HepG2 (cell line): Measurements from ENCODE around the gene COMT. TPM values are rescaled to one million over a fixed set of nuclear protein-coding genes. Genes with fewer than 3 reads are reported as not detected.

Experiments
- AHR ChIP-seq: IDR thresholded peaks from 2 replicates; pipeline ENCODE4 v1.6.1; 2018; ENCODE audit warnings: missing genetic modification reagents, missing compliant biosample characterization
- CHCHD3 ChIP-seq: sonication (generic); formaldehyde crosslinking; IDR thresholded peaks from 2 replicates; pipeline ENCODE4 v1.8.0; 2022; ENCODE audit warnings: mild to moderate bottlenecking, missing genetic modification reagents, moderate library complexity
- GFI1 ChIP-seq: sonication (generic); formaldehyde crosslinking; IDR thresholded peaks from 2 replicates; pipeline ENCODE4 v1.5.0; 2020; ENCODE audit warnings: missing genetic modification reagents, mild to moderate bottlenecking, borderline replicate concordance
- HDAC2 ChIP-seq: sonication (generic); formaldehyde crosslinking; IDR thresholded peaks from 2 replicates; pipeline ENCODE4 v1.4.0; 2020; ENCODE audit warnings: missing genetic modification reagents
- HNRNPL ChIP-seq: fragments of 200-400 bp; formaldehyde crosslinking; IDR thresholded peaks from 2 replicates; pipeline ENCODE4 v1.6.1; 2017; ENCODE audit warnings: mild to moderate bottlenecking, low read depth, low read length
- NFIC ChIP-seq: IDR thresholded peaks from 2 replicates; pipeline ENCODE4 v1.6.1; 2012; ENCODE audit warnings: mild to moderate bottlenecking, low read length, inconsistent platforms
- NR2F2 ChIP-seq: IDR thresholded peaks from 2 replicates; pipeline ENCODE4 v1.6.1; 2012; ENCODE audit warnings: low read depth, inconsistent platforms, borderline replicate concordance
- PHF8 ChIP-seq: sonication (generic); formaldehyde crosslinking; IDR thresholded peaks from 2 replicates; pipeline ENCODE4 v1.5.0; 2020; ENCODE audit warnings: missing genetic modification reagents
- ZFP91 ChIP-seq: sonication (generic); formaldehyde crosslinking; IDR thresholded peaks from 2 replicates; pipeline ENCODE4 v1.9.0; 2022; ENCODE audit warnings: missing genetic modification reagents, mild to moderate bottlenecking, borderline replicate concordance
- ZNF598 ChIP-seq: sonication (generic); formaldehyde crosslinking; IDR thresholded peaks from 2 replicates; pipeline ENCODE4 v1.5.1; 2020; ENCODE audit warnings: mild to moderate bottlenecking, missing genetic modification reagents, borderline replicate concordance
- ZNF672 ChIP-seq: sonication (generic); formaldehyde crosslinking; IDR thresholded peaks from 2 replicates; pipeline ENCODE4 v1.8.1; 2022; ENCODE audit warnings: missing genetic modification reagents
- ZNF7 ChIP-seq: IDR thresholded peaks from 2 replicates; pipeline ENCODE4 v1.6.1; 2016; ENCODE audit warnings: missing biosample characterization, missing genetic modification reagents
- ZNF761 ChIP-seq: sonication (generic); formaldehyde crosslinking; conservative IDR thresholded peaks from 2 replicates; pipeline ENCODE4 v1.4.0; 2020; ENCODE audit warnings: mild to moderate bottlenecking, missing genetic modification reagents
- ZNF777 ChIP-seq: sonication (generic); formaldehyde crosslinking; IDR thresholded peaks from 2 replicates; pipeline ENCODE4 v1.4.0; 2020; ENCODE audit warnings: missing genetic modification reagents
- ZNF782 ChIP-seq: sonication (generic); formaldehyde crosslinking; IDR thresholded peaks from 2 replicates; pipeline ENCODE4 v1.4.0; 2020; ENCODE audit warnings: missing genetic modification reagents, mild to moderate bottlenecking, borderline replicate concordance
- ZNF839 ChIP-seq: sonication (generic); formaldehyde crosslinking; IDR thresholded peaks from 2 replicates; pipeline ENCODE4 v1.4.0; 2020; ENCODE audit warnings: missing genetic modification reagents, mild to moderate bottlenecking, borderline replicate concordance
- polyA plus RNA-seq, 8 experiments: library from polyadenylated mRNA; depleted of rRNA in 3 of 8; stranded (reverse) in 7 of 8; unstranded in 1 of 8; fragments of >200 nt; fragmentation: Illumina TruSeq in 4 of 8; extraction: Trizol in 4 of 8; gene quantifications; 2 replicates each; pipeline versions ENCODE4 v1.2.1 to v1.2.3, GENCODE V29; 2011 to 2016; ENCODE audit warnings: low read depth in 4 of 8, missing spikeins in 1 of 8, mixed read lengths in 1 of 8; ENCODE audit not compliant: insufficient read depth in 1 of 8
- total RNA-seq, 5 experiments: library from RNA; depleted of rRNA; stranded (reverse); fragments of >200 nt; fragmentation: Illumina TruSeq; extraction: Trizol; gene quantifications; 2 replicates each; pipeline ENCODE4 v1.2.3, GENCODE V29; 2016; ENCODE audit warnings: low read depth in 1 of 5
- TF ChIP-seq, protein P1 (sequence below): sonication (generic); formaldehyde crosslinking; IDR thresholded peaks from 2 replicates; pipeline ENCODE4 v1.8.1; 2023; ENCODE audit warnings: mild to moderate bottlenecking, moderate library complexity, missing genetic modification reagents
- TF ChIP-seq, protein P2 (sequence below): sonication (generic); formaldehyde crosslinking; conservative IDR thresholded peaks from 2 replicates; pipeline ENCODE4 v1.4.0; 2020; ENCODE audit warnings: mild to moderate bottlenecking, missing genetic modification reagents, moderate library complexity
- TF ChIP-seq, protein P3 (sequence below): sonication (generic); formaldehyde crosslinking; IDR thresholded peaks from 2 replicates; pipeline ENCODE4 v1.4.0; 2020; ENCODE audit warnings: mild to moderate bottlenecking, missing genetic modification reagents

The COMT gene
- total and polyA plus RNA-seq, 2 of the 13 experiments (the other 11 are each of a cell fraction or from before 2014, with no cell fraction given): 156 to 162 TPM

DNA sequence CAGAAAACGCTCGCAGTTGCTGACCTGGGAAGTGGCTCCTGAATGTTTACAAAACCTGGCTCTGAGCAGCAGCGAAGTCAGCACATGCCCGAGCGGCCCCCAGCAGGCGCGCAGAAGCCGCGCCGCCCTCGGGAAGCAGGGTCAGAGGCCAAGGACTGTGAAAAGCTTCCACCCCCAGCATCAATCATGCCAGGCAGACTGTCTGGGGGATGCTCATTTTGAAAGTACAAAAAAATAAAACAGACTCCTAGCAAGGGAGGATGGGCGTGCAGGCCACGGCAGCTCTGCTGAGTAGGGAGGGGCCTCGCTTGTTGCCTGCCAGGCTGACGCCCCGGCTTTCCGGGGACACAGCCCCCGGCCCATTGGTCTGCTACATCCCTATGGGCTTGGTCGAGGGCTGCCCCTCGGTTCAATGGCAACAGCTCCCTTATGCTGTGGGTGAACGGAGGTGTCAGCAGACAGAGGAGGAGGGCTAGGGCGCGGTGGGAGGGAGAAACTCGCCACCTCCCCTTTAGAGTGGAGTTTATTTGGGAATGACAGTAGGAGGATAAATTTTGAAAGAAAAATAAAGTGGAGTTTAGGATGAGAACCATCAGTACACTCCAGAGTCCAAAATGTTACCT, 49.2 kb upstream of the COMT start (continued):
- TF ChIP-seq NFIC: no peak
- TF ChIP-seq ZNF7 (CRISPR knock-in tag): peak; percentile 51; the same call in 1 of the 2 replicates
- TF ChIP-seq ZNF598 (CRISPR knock-in tag): peak; percentile 88; the same call in 1 of the 2 replicates
- TF ChIP-seq ZNF782 (CRISPR knock-in tag): no peak; the same call in 1 of the 2 replicates
- peak; percentile 85 for TF ChIP-seq NR2F2
- peak; percentile 92 for TF ChIP-seq HDAC2 (CRISPR knock-in tag)
- peak; percentile 87 for TF ChIP-seq GFI1 (CRISPR knock-in tag)
- TF ChIP-seq, protein P1, sequence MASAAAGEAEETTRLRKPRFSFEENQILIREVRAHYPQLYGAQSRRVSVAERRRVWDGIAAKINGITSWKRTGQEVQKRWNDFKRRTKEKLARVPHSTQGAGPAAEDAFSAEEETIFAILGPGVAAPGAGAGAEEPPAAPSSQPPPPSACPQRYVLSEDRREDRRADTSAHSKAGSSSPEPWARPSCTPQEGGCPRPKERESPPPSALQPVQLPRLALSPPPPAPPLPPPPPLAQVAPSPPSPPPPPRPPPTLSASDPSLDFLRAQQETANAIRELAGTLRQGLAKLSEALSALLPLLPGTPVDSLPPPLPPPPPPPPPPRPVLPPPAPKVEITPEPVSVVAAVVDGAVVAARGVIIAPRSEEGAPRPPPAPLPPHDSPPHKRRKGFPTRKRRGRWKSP (CRISPR knock-in tag): peak; percentile 93
- no peak for TF ChIP-seq ZNF672 (CRISPR knock-in tag)
- TF ChIP-seq ZNF761 (CRISPR knock-in tag): 0 out of 2 replicates have a peak, but pooled peaks have one; percentile 22
- TF ChIP-seq ZFP91 (CRISPR knock-in tag): peak; percentile 74
- TF ChIP-seq CHCHD3 (CRISPR knock-in tag): peak; percentile 52; the same call in 1 of the 2 replicates
- TF ChIP-seq, protein P2, sequence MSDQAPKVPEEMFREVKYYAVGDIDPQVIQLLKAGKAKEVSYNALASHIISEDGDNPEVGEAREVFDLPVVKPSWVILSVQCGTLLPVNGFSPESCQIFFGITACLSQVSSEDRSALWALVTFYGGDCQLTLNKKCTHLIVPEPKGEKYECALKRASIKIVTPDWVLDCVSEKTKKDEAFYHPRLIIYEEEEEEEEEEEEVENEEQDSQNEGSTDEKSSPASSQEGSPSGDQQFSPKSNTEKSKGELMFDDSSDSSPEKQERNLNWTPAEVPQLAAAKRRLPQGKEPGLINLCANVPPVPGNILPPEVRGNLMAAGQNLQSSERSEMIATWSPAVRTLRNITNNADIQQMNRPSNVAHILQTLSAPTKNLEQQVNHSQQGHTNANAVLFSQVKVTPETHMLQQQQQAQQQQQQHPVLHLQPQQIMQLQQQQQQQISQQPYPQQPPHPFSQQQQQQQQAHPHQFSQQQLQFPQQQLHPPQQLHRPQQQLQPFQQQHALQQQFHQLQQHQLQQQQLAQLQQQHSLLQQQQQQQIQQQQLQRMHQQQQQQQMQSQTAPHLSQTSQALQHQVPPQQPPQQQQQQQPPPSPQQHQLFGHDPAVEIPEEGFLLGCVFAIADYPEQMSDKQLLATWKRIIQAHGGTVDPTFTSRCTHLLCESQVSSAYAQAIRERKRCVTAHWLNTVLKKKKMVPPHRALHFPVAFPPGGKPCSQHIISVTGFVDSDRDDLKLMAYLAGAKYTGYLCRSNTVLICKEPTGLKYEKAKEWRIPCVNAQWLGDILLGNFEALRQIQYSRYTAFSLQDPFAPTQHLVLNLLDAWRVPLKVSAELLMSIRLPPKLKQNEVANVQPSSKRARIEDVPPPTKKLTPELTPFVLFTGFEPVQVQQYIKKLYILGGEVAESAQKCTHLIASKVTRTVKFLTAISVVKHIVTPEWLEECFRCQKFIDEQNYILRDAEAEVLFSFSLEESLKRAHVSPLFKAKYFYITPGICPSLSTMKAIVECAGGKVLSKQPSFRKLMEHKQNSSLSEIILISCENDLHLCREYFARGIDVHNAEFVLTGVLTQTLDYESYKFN: peak; percentile 81
- TF ChIP-seq PHF8 (CRISPR knock-in tag): peak; percentile 48; the same call in 1 of the 2 replicates
- TF ChIP-seq AHR: 0 out of 2 replicates have a peak, but pooled peaks have one; percentile 59
- TF ChIP-seq, protein P3, sequence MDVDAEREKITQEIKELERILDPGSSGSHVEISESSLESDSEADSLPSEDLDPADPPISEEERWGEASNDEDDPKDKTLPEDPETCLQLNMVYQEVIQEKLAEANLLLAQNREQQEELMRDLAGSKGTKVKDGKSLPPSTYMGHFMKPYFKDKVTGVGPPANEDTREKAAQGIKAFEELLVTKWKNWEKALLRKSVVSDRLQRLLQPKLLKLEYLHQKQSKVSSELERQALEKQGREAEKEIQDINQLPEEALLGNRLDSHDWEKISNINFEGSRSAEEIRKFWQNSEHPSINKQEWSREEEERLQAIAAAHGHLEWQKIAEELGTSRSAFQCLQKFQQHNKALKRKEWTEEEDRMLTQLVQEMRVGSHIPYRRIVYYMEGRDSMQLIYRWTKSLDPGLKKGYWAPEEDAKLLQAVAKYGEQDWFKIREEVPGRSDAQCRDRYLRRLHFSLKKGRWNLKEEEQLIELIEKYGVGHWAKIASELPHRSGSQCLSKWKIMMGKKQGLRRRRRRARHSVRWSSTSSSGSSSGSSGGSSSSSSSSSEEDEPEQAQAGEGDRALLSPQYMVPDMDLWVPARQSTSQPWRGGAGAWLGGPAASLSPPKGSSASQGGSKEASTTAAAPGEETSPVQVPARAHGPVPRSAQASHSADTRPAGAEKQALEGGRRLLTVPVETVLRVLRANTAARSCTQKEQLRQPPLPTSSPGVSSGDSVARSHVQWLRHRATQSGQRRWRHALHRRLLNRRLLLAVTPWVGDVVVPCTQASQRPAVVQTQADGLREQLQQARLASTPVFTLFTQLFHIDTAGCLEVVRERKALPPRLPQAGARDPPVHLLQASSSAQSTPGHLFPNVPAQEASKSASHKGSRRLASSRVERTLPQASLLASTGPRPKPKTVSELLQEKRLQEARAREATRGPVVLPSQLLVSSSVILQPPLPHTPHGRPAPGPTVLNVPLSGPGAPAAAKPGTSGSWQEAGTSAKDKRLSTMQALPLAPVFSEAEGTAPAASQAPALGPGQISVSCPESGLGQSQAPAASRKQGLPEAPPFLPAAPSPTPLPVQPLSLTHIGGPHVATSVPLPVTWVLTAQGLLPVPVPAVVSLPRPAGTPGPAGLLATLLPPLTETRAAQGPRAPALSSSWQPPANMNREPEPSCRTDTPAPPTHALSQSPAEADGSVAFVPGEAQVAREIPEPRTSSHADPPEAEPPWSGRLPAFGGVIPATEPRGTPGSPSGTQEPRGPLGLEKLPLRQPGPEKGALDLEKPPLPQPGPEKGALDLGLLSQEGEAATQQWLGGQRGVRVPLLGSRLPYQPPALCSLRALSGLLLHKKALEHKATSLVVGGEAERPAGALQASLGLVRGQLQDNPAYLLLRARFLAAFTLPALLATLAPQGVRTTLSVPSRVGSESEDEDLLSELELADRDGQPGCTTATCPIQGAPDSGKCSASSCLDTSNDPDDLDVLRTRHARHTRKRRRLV (CRISPR knock-in tag): peak; percentile 92
- TF ChIP-seq ZNF777 (CRISPR knock-in tag): peak; percentile 72
- TF ChIP-seq HNRNPL: peak; percentile 89
- no peak for TF ChIP-seq ZNF839 (CRISPR knock-in tag)
